ENCODE measurements around the gene GIT2.
"Not testable (repeated sequence)": the region's sequence is repeated elsewhere in the genome, so short reads cannot be mapped to it uniquely, and the experiment has no call there.

The GIT2 gene

GRCh38 chr12:109938947-109939346 is 57.2 kb downstream of the GIT2 start:
- no peak for TF ChIP-seq TAF1 (IDR thresholded peaks at IDR 0.05; ENCODE audit: borderline replicate concordance, low read depth, low read length)
- no peak for TF ChIP-seq POLR2A (IDR thresholded peaks at IDR 0.05; ENCODE audit: low read depth, low read length)
- TF ChIP-seq POLR2AphosphoS5 (IDR thresholded peaks at IDR 0.05; ENCODE audit: low read depth, low read length) = no peak
- no peak for DNase-seq (ENCODE audit: insufficient read length)
- no peak for FAIRE-seq

GRCh38 chr12:109937371-109937770 is 58.8 kb downstream of the GIT2 start:
- no peak for FAIRE-seq
- TF ChIP-seq TAF1 (IDR thresholded peaks at IDR 0.05; ENCODE audit: borderline replicate concordance, low read depth, low read length) (no peak), POLR2A (IDR thresholded peaks at IDR 0.05; ENCODE audit: low read depth, low read length) (no peak), POLR2AphosphoS5 (IDR thresholded peaks at IDR 0.05; ENCODE audit: low read depth, low read length) (no peak)
- no peak for DNase-seq (ENCODE audit: insufficient read length)

GRCh38 chr12:109934026-109934425 is 62.1 kb downstream of the GIT2 start:
- DNase-seq (ENCODE audit: insufficient read length) = no peak
- TF ChIP-seq POLR2A (IDR thresholded peaks at IDR 0.05; ENCODE audit: low read depth, low read length) = no peak
- no peak for TF ChIP-seq POLR2AphosphoS5 (IDR thresholded peaks at IDR 0.05; ENCODE audit: low read depth, low read length)
- no peak for TF ChIP-seq TAF1 (IDR thresholded peaks at IDR 0.05; ENCODE audit: borderline replicate concordance, low read depth, low read length)
- no peak for FAIRE-seq

- no peak for DNase-seq (ENCODE audit: insufficient read length)
- TF ChIP-seq TAF1 (IDR thresholded peaks at IDR 0.05; ENCODE audit: borderline replicate concordance, low read depth, low read length) = no peak
- TF ChIP-seq POLR2AphosphoS5 (IDR thresholded peaks at IDR 0.05; ENCODE audit: low read depth, low read length) = no peak
- TF ChIP-seq POLR2A (IDR thresholded peaks at IDR 0.05; ENCODE audit: low read depth, low read length) = no peak
- FAIRE-seq = no peak
Measured at GRCh38 chr12:109932878-109933503, 63.2 kb downstream of the GIT2 start.

- TF ChIP-seq POLR2A (IDR thresholded peaks at IDR 0.05; ENCODE audit: low read depth, low read length) = no peak
- TF ChIP-seq POLR2AphosphoS5 (IDR thresholded peaks at IDR 0.05; ENCODE audit: low read depth, low read length) = no peak
- TF ChIP-seq TAF1 (IDR thresholded peaks at IDR 0.05; ENCODE audit: borderline replicate concordance, low read depth, low read length) = no peak
- no peak for DNase-seq (ENCODE audit: insufficient read length)
- FAIRE-seq = no peak
Measured at GRCh38 chr12:109931143-109931542, 65.0 kb downstream of the GIT2 start.

GRCh38 chr12:109930028-109930800 is 66.0 kb downstream of the GIT2 start:
- DNase-seq (ENCODE audit: insufficient read length) (no peak), FAIRE-seq (no peak)
- TF ChIP-seq POLR2AphosphoS5 (IDR thresholded peaks at IDR 0.05; ENCODE audit: low read depth, low read length) (no peak), TAF1 (IDR thresholded peaks at IDR 0.05; ENCODE audit: borderline replicate concordance, low read depth, low read length) (no peak), POLR2A (IDR thresholded peaks at IDR 0.05; ENCODE audit: low read depth, low read length) (no peak)

GRCh38 chr12:109929326-109929725 is 66.8 kb downstream of the GIT2 start:
- FAIRE-seq; DNase-seq (ENCODE audit: insufficient read length): not testable (repeated sequence)

- TF ChIP-seq POLR2A (IDR thresholded peaks at IDR 0.05; ENCODE audit: low read depth, low read length) (no peak), POLR2AphosphoS5 (IDR thresholded peaks at IDR 0.05; ENCODE audit: low read depth, low read length) (no peak), TAF1 (IDR thresholded peaks at IDR 0.05; ENCODE audit: borderline replicate concordance, low read depth, low read length) (no peak)
- no peak for DNase-seq (ENCODE audit: insufficient read length)
- no peak for FAIRE-seq
Measured at GRCh38 chr12:109928058-109928656, 68.0 kb downstream of the GIT2 start.

GRCh38 chr12:109927622-109928021 is 68.5 kb downstream of the GIT2 start:
- DNase-seq (ENCODE audit: insufficient read length) (no peak), FAIRE-seq (no peak)
- TF ChIP-seq TAF1 (IDR thresholded peaks at IDR 0.05; ENCODE audit: borderline replicate concordance, low read depth, low read length) = no peak
- no peak for TF ChIP-seq POLR2AphosphoS5 (IDR thresholded peaks at IDR 0.05; ENCODE audit: low read depth, low read length)
- TF ChIP-seq POLR2A (IDR thresholded peaks at IDR 0.05; ENCODE audit: low read depth, low read length) = no peak

GRCh38 chr12:109926488-109927210 is 69.5 kb downstream of the GIT2 start:
- no peak for TF ChIP-seq TAF1 (IDR thresholded peaks at IDR 0.05; ENCODE audit: borderline replicate concordance, low read depth, low read length)
- TF ChIP-seq POLR2AphosphoS5 (IDR thresholded peaks at IDR 0.05; ENCODE audit: low read depth, low read length) = no peak
- TF ChIP-seq POLR2A (IDR thresholded peaks at IDR 0.05; ENCODE audit: low read depth, low read length) = no peak
- no peak for FAIRE-seq
- no peak for DNase-seq (ENCODE audit: insufficient read length)

- TF ChIP-seq TAF1 (IDR thresholded peaks at IDR 0.05; ENCODE audit: borderline replicate concordance, low read depth, low read length) (no peak), POLR2AphosphoS5 (IDR thresholded peaks at IDR 0.05; ENCODE audit: low read depth, low read length) (no peak), POLR2A (IDR thresholded peaks at IDR 0.05; ENCODE audit: low read depth, low read length) (no peak)
- FAIRE-seq = no peak
- no peak for DNase-seq (ENCODE audit: insufficient read length)
Measured at GRCh38 chr12:109926016-109926415, 70.2 kb downstream of the GIT2 start.
